C4-2B (cell line): Measurements from ENCODE around the gene TSHR.

ENCODE experiments used
- CTCF ChIP-seq: fragments of 450-650 bp; conservative IDR thresholded peaks from 2 replicates; pipeline ENCODE4 v1.5.1; 2017; ENCODE audit warnings: mild to moderate bottlenecking
- ZFX ChIP-seq: fragments of 450-650 bp; IDR thresholded peaks from 2 replicates; pipeline ENCODE4 v1.6.1; 2017

GRCh38 chr14:80941241-80942185 is 13.9 kb upstream of the TSHR start, which contains the start of gene CEP128:
- no peak for TF ChIP-seq CTCF
- TF ChIP-seq ZFX, result 0 out of 2 replicates have a peak, but pooled peaks have one; percentile 30
